Measurements from ENCODE around the gene PRPF19.
A peak's percentile ranks its signal among the peaks of the same experiment; 100 is the strongest.

The PRPF19 gene

GRCh38 chr11:60934790-60935605 is 28.6 kb upstream of the PRPF19 start:
- Histone ChIP-seq H3K36me3 (ENCODE audit: control insufficient read depth, low read length) (peaks cover 29% of the 10 kb centered on the region), H3K9me2 (replicated peaks; ENCODE audit: control insufficient read depth, low read length) (no peaks in the 10 kb centered on the region), H3K79me2 (ENCODE audit: control insufficient read depth, low read length) (no peaks in the 10 kb centered on the region), H3K4me2 (ENCODE audit: low read length) (no peak overlapping the region), H3K27me3 (ENCODE audit: control insufficient read depth, low read length) (no peaks in the 10 kb centered on the region), H3K27ac (ENCODE audit: low read depth, low read length) (no peak overlapping the region), H3F3A (ENCODE audit: control insufficient read depth, insufficient read depth) (peaks cover 21% of the 10 kb centered on the region), H4K20me1 (ENCODE audit: control insufficient read depth, insufficient read depth, low read depth, low read length) (no peaks in the 10 kb centered on the region), H3K9me3 (ENCODE audit: control insufficient read depth, insufficient read depth, low read length) (no peaks in the 10 kb centered on the region), H3K4me1 (ENCODE audit: control insufficient read depth, low read length) (peaks cover 43% of the 10 kb centered on the region), H3K4me3 (ENCODE audit: low read length) (no peak overlapping the region)
- TF ChIP-seq EZH2phosphoT487 (IDR thresholded peaks at IDR 0.05; ENCODE audit: borderline replicate concordance, low read length) (no peak), CTCF (IDR thresholded peaks at IDR 0.05; ENCODE audit: low read depth, low read length, poor library complexity, severe bottlenecking) (no peak)

GRCh38 chr11:60934124-60934789 is 27.9 kb upstream of the PRPF19 start:
- TF ChIP-seq CTCF (IDR thresholded peaks at IDR 0.05; ENCODE audit: low read depth, low read length, poor library complexity, severe bottlenecking) (no peak), EZH2phosphoT487 (IDR thresholded peaks at IDR 0.05; ENCODE audit: borderline replicate concordance, low read length) (no peak)
- no peak overlapping the region for H3K4me2 ChIP-seq (ENCODE audit: low read length)

GRCh38 chr11:60933416-60934123 is 27.2 kb upstream of the PRPF19 start:
- H3K27me3 ChIP-seq (ENCODE audit: control insufficient read depth, low read length), result no peaks in the 10 kb centered on the region
- peak overlapping the region; percentile 70; the same call in 1 of the 2 replicates for H3K4me3 ChIP-seq (ENCODE audit: low read length)
- no peaks in the 10 kb centered on the region for H3K79me2 ChIP-seq (ENCODE audit: control insufficient read depth, low read length)
- no peaks in the 10 kb centered on the region for H3K9me3 ChIP-seq (ENCODE audit: control insufficient read depth, insufficient read depth, low read length)
- H4K20me1 ChIP-seq (ENCODE audit: control insufficient read depth, insufficient read depth, low read depth, low read length), result no peaks in the 10 kb centered on the region
- H3F3A ChIP-seq (ENCODE audit: control insufficient read depth, insufficient read depth), result peaks cover 21% of the 10 kb centered on the region
- no peaks in the 10 kb centered on the region for H3K9me2 ChIP-seq (replicated peaks; ENCODE audit: control insufficient read depth, low read length)
- TF ChIP-seq CTCF (IDR thresholded peaks at IDR 0.05; ENCODE audit: low read depth, low read length, poor library complexity, severe bottlenecking), result no peak
- TF ChIP-seq EZH2phosphoT487 (IDR thresholded peaks at IDR 0.05; ENCODE audit: borderline replicate concordance, low read length), result no peak
- H3K36me3 ChIP-seq (ENCODE audit: control insufficient read depth, low read length), result peaks cover 18% of the 10 kb centered on the region
- peak overlapping the region; percentile 88 for H3K4me2 ChIP-seq (ENCODE audit: low read length)
- peak overlapping the region; percentile 96 for H3K27ac ChIP-seq (ENCODE audit: low read depth, low read length)
- H3K4me1 ChIP-seq (ENCODE audit: control insufficient read depth, low read length), result peaks cover 43% of the 10 kb centered on the region

More at GRCh38 chr11:60934124-60934789, 27.9 kb upstream of the PRPF19 start:
- no peaks in the 10 kb centered on the region for H3K79me2 ChIP-seq (ENCODE audit: control insufficient read depth, low read length)
- no peaks in the 10 kb centered on the region for H3K9me2 ChIP-seq (replicated peaks; ENCODE audit: control insufficient read depth, low read length)
- H4K20me1 ChIP-seq (ENCODE audit: control insufficient read depth, insufficient read depth, low read depth, low read length), result no peaks in the 10 kb centered on the region
- no peak overlapping the region for H3K4me3 ChIP-seq (ENCODE audit: low read length)
- H3K9me3 ChIP-seq (ENCODE audit: control insufficient read depth, insufficient read depth, low read length), result no peaks in the 10 kb centered on the region
- no peak overlapping the region for H3K27ac ChIP-seq (ENCODE audit: low read depth, low read length)
- H3K4me1 ChIP-seq (ENCODE audit: control insufficient read depth, low read length), result peaks cover 43% of the 10 kb centered on the region
- no peaks in the 10 kb centered on the region for H3K27me3 ChIP-seq (ENCODE audit: control insufficient read depth, low read length)
- H3K36me3 ChIP-seq (ENCODE audit: control insufficient read depth, low read length), result peaks cover 21% of the 10 kb centered on the region
- peaks cover 21% of the 10 kb centered on the region for H3F3A ChIP-seq (ENCODE audit: control insufficient read depth, insufficient read depth)
